Glutamatergic neuron (in vitro differentiated cells): ENCODE data around the gene CYP26A1. TPM values are rescaled to one million over a fixed set of nuclear protein-coding genes. Genes with fewer than 3 reads are reported as not detected.
A peak's percentile ranks its signal among the peaks of the same experiment; 100 is the strongest.

ENCODE experiments used
- DNase-seq: peaks from one replicate; pipeline ENCODE4 v3.0.0; 2022
- H3K27ac Mint-ChIP-seq: one replicate; pipeline ENCODE4 v1.8.0; 2020; ENCODE audit warnings: mild to moderate bottlenecking, mixed read lengths, inconsistent platforms; ENCODE audit not compliant: unreplicated experiment
- H3K27me3 Mint-ChIP-seq: one replicate; pipeline ENCODE4 v1.8.0; 2020; ENCODE audit warnings: mild to moderate bottlenecking, moderate library complexity, mixed read lengths, inconsistent platforms; ENCODE audit not compliant: unreplicated experiment
- H3K36me3 Mint-ChIP-seq: one replicate; pipeline ENCODE4 v1.8.0; 2020; ENCODE audit warnings: mild to moderate bottlenecking, mixed read lengths, inconsistent platforms; ENCODE audit not compliant: unreplicated experiment
- H3K4me1 Mint-ChIP-seq: one replicate; pipeline ENCODE4 v1.8.0; 2020; ENCODE audit warnings: mild to moderate bottlenecking, low read depth, mixed read lengths, inconsistent platforms; ENCODE audit not compliant: unreplicated experiment
- H3K4me3 Mint-ChIP-seq: one replicate; pipeline ENCODE4 v1.8.0; 2020; ENCODE audit warnings: mild to moderate bottlenecking, mixed read lengths, inconsistent platforms; ENCODE audit not compliant: unreplicated experiment
- H3K9me3 Mint-ChIP-seq: one replicate; pipeline ENCODE4 v1.8.0; 2020; ENCODE audit warnings: mild to moderate bottlenecking, moderate library complexity, mixed read lengths, inconsistent platforms; ENCODE audit not compliant: unreplicated experiment
- CTCF ChIP-seq: fragments of 200-600 bp; sonication (generic); IDR thresholded peaks from one replicate; pipeline ENCODE4 v1.5.0; 2021; ENCODE audit not compliant: partially characterized antibody, unreplicated experiment
- total RNA-seq: library from RNA; stranded (reverse); fragmentation: NEBNext Ultra II Directional; extraction: Animal tissue kit (Norgen Biotek cat#: 25700); gene quantifications from one replicate; pipeline ENCODE4 v1.2.1, GENCODE V29; 2021; ENCODE audit not compliant: unreplicated experiment

The CYP26A1 gene
- total RNA-seq, 1 donor from 2014 or later = 4.2 TPM

DNA sequence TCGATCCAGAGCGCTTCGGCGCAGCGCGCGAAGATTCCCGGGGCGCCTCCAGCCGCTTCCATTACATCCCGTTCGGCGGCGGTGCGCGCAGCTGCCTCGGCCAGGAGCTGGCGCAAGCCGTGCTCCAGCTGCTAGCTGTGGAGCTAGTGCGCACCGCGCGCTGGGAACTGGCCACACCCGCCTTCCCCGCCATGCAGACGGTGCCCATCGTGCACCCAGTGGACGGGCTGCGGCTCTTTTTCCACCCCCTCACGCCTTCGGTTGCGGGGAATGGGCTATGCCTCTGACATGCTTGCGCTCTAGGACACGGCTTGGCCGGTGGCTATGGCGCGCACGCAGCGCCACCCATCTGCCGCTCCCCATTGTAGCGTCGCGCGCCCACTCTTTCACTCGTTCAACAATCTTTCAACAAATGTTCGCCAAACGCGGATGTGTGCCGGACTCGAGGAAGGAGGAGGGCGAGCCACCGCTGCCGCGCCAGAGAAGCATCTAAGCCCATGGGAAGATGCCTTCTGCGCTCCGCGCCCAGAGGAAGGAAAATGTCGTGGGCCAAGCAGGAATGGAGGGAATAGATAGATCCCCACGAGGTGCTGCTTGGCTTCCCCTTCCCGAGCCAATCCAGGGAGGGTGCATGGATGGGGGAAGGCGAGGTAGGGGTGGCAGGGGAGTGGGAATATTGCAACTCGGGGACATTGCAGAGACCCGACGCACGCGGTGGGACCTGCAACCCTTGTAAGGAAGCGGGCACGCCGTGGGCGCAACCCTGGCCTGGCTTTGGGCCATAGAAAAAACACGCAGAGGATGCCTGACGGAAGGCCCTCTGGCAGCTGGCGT, 5.1 kb upstream of the CYP26A1 start:
- Mint-ChIP-seq H3K9me3 (peaks cover 17% of the 10 kb centered on the region), H3K27me3 (peaks cover 42% of the 10 kb centered on the region), H3K27ac (peak overlapping the region; percentile 60), H3K4me1 (peaks cover 6% of the 10 kb centered on the region), H3K36me3 (no peaks in the 10 kb centered on the region), H3K4me3 (peak overlapping the region; percentile 91)
- DNase-seq = peak; percentile 77
- no peak for TF ChIP-seq CTCF

GRCh38 chr10:93069245-93069561, 4.5 kb upstream of the CYP26A1 start:
- Mint-ChIP-seq H3K36me3 (no peaks in the 10 kb centered on the region), H3K27ac (no peak overlapping the region), H3K27me3 (peaks cover 38% of the 10 kb centered on the region), H3K9me3 (peaks cover 16% of the 10 kb centered on the region), H3K4me3 (no peak overlapping the region), H3K4me1 (peaks cover 5% of the 10 kb centered on the region)
- DNase-seq = no peak
- TF ChIP-seq CTCF = no peak

DNA sequence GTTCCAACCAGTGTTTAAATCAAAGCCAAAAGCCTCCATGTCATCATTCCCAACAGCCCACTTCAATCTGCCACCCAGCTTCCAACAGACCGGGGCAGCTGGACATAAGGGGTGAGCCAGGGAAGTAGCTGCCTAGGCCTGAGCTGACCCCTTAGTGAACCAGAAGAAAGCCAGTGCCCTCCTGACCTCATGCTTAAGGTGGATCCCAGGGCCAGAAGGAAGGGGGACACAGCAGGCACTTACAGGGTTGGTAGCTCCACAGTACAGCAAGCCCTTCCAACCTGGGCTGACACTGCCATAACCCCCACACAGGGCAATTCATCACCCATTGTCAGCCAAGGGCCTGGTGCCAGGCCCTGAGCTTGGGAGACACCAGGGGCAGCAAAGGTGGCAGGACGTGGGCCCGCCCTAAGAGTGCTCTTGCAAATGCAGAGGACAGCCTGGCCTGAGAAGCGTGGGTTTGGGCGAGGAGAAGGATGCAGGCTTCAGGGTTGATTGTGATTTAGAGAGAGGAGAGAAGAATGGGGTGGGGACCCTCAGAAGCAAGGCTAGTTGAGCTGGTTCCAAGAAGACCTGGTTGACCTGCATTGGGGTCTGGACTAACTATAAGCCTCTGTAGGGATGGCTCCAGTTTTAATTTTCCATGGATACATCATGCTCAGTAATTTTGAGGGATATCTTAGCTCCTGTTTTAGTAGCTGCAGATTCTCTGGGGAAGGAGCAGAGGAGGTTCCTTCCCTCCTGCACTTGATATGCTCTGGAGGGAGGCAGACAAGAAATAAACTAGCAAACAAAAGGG, 3.1 kb upstream of the CYP26A1 start:
- peaks cover 16% of the 10 kb centered on the region for H3K9me3 Mint-ChIP-seq
- H3K4me1 Mint-ChIP-seq = peaks cover 5% of the 10 kb centered on the region
- peak overlapping the region; percentile 36 for H3K4me3 Mint-ChIP-seq
- TF ChIP-seq CTCF = no peak
- no peak for DNase-seq
- peaks cover 42% of the 10 kb centered on the region for H3K27me3 Mint-ChIP-seq
- H3K36me3 Mint-ChIP-seq = no peaks in the 10 kb centered on the region
- no peak overlapping the region for H3K27ac Mint-ChIP-seq

DNA sequence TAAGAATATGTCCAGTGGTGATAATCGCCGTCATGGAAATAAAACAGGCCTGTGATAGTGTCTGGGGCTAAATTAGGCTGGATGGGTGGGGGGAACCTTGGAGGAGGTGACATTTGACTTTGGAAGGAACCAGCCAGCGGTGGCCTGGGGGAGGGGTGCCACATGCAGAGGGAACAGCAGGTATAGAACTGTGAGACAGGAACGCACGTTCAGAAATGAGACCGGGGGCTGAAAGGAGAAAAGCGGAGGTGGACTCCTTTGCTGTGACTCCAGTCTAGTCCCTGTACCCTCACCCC, 2.6 kb upstream of the CYP26A1 start:
- Mint-ChIP-seq H3K4me3 (peak overlapping the region; percentile 36), H3K27ac (no peak overlapping the region), H3K4me1 (peaks cover 4% of the 10 kb centered on the region), H3K9me3 (peaks cover 18% of the 10 kb centered on the region), H3K27me3 (peaks cover 43% of the 10 kb centered on the region), H3K36me3 (no peaks in the 10 kb centered on the region)
- no peak for DNase-seq
- TF ChIP-seq CTCF = no peak

- no peak overlapping the region for H3K4me3 Mint-ChIP-seq
- H3K27me3 Mint-ChIP-seq = peaks cover 46% of the 10 kb centered on the region
- H3K27ac Mint-ChIP-seq = no peak overlapping the region
- H3K4me1 Mint-ChIP-seq = peaks cover 7% of the 10 kb centered on the region
- peaks cover 16% of the 10 kb centered on the region for H3K9me3 Mint-ChIP-seq
- peak; percentile 53 for DNase-seq
- no peaks in the 10 kb centered on the region for H3K36me3 Mint-ChIP-seq
- no peak for TF ChIP-seq CTCF
Observed at GRCh38 chr10:93071674-93072224, 1.9 kb upstream of the CYP26A1 start.
